IMR-90 (cell line): ENCODE measurements around the gene ESRRB. TPM values are rescaled to one million over a fixed set of nuclear protein-coding genes. Genes with fewer than 3 reads are reported as not detected.

Source experiments
- ATAC-seq: fragments of 200-7000 bp; cut with Tn5 transposase; 2 replicates; pipeline ENCODE4 v1.9.1; 2020; ENCODE audit warnings: low read depth, mild to moderate bottlenecking, moderate library complexity
- BruUV-seq: library from RNA; stranded (reverse); fragments of 400-500 nt; replicated peaks from 2 replicates; lab custom pipeline; 2021; lab: Mats Ljungman, UMichigan
- CTCF ChIA-PET: fragments of 300-600 bp; formaldehyde crosslinking; extraction: SDS; loops from one replicate; lab custom pipeline; 2021; ENCODE audit warnings: antibody characterized with exemption; lab: Yijun Ruan, JAX
- POLR2A ChIA-PET: fragments of 300-600 bp; sonication (Branson Sonifier 250); formaldehyde crosslinking; loops from one replicate; lab custom pipeline; 2022; ENCODE audit warnings: antibody characterized with exemption; ENCODE audit not compliant: unreplicated experiment; lab: Charles Lee
- DNase-seq: peaks from one replicate; pipeline ENCODE4 v3.0.0; 2013
- H2AFZ ChIP-seq: replicated peaks from 2 replicates; pipeline ENCODE3; 2013; ENCODE audit warnings: low read length, mild to moderate bottlenecking; ENCODE audit not compliant: poor library complexity
- H2AK5ac ChIP-seq: 2 replicates; pipeline ENCODE4 v1.6.1; 2013; ENCODE audit warnings: low read depth, low read length, inconsistent platforms
- H2AK9ac ChIP-seq: replicated peaks from 2 replicates; pipeline ENCODE3; 2013; ENCODE audit warnings: mild to moderate bottlenecking, low read depth, low read length, moderate library complexity; ENCODE audit not compliant: poor library complexity
- H2BK120ac ChIP-seq: 2 replicates; pipeline ENCODE4 v1.6.1; 2013; ENCODE audit warnings: low read depth, low read length, inconsistent platforms
- H2BK15ac ChIP-seq: 3 replicates; pipeline ENCODE4 v1.6.1; 2013; ENCODE audit warnings: low read depth, low read length, inconsistent platforms
- H2BK20ac ChIP-seq: 2 replicates; pipeline ENCODE4 v1.6.1; 2013; ENCODE audit warnings: low read depth, mild to moderate bottlenecking, inconsistent platforms, low read length, moderate library complexity
- H2BK5ac ChIP-seq: 2 replicates; pipeline ENCODE4 v1.6.1; 2013; ENCODE audit warnings: mild to moderate bottlenecking, low read depth, low read length, inconsistent platforms; ENCODE audit not compliant: poor library complexity, severe bottlenecking
- H3K14ac ChIP-seq: replicated peaks from 2 replicates; pipeline ENCODE4 v1.6.1; 2013; ENCODE audit warnings: low read depth, low read length, inconsistent platforms
- H3K18ac ChIP-seq: 2 replicates; pipeline ENCODE4 v1.6.1; 2013; ENCODE audit warnings: low read depth, low read length, control low read depth
- H3K23ac ChIP-seq: 2 replicates; pipeline ENCODE4 v1.6.1; 2013; ENCODE audit warnings: low read depth, low read length, inconsistent platforms
- H3K27ac ChIP-seq: 2 replicates; pipeline ENCODE4 v1.5.1; 2013; ENCODE audit warnings: mild to moderate bottlenecking, control low read depth, low read length; ENCODE audit not compliant: insufficient read depth
- H3K27me3 ChIP-seq: 2 replicates; pipeline ENCODE4 v1.6.1; 2013; ENCODE audit warnings: low read length; ENCODE audit not compliant: control insufficient read depth, insufficient read depth
- H3K36me3 ChIP-seq: 2 replicates; pipeline ENCODE4 v1.6.1; 2013; ENCODE audit warnings: low read length, mixed read lengths; ENCODE audit not compliant: control insufficient read depth, insufficient read depth
- H3K4ac ChIP-seq: 2 replicates; pipeline ENCODE4 v1.6.1; 2013; ENCODE audit warnings: low read depth, low read length, inconsistent platforms
- H3K4me1 ChIP-seq: 2 replicates; pipeline ENCODE4 v1.6.1; 2013; ENCODE audit warnings: low read length, mixed read lengths; ENCODE audit not compliant: control insufficient read depth, insufficient read depth
- H3K4me2 ChIP-seq: 2 replicates; pipeline ENCODE4 v1.6.1; 2013; ENCODE audit warnings: low read depth, mild to moderate bottlenecking, control low read depth, low read length, moderate library complexity
- H3K4me3 ChIP-seq: 2 replicates; pipeline ENCODE4 v1.5.1; 2013; ENCODE audit warnings: low read depth, mild to moderate bottlenecking, control low read depth, low read length, moderate library complexity; ENCODE audit not compliant: insufficient read depth
- H3K56ac ChIP-seq: 2 replicates; pipeline ENCODE4 v1.6.1; 2013; ENCODE audit warnings: low read length, inconsistent platforms; ENCODE audit not compliant: insufficient read depth; ENCODE audit errors: extremely low read depth
- H3K79me1 ChIP-seq, 2 experiments: 2 replicates each; pipeline ENCODE4 v1.6.1; 2013; ENCODE audit warnings: low read length in 2 of 2, inconsistent platforms in 1 of 2, low read depth in 1 of 2
- H3K9ac ChIP-seq: 2 replicates; pipeline ENCODE4 v1.6.1; 2013; ENCODE audit warnings: low read depth, low read length, control low read depth
- H3K9me1 ChIP-seq: 2 replicates; pipeline ENCODE4 v1.6.1; 2013; ENCODE audit warnings: low read length, inconsistent platforms; ENCODE audit not compliant: insufficient read depth
- H3K9me3 ChIP-seq: 2 replicates; pipeline ENCODE4 v1.6.1; 2013; ENCODE audit warnings: low read length; ENCODE audit not compliant: control insufficient read depth, insufficient read depth
- H4K20me1 ChIP-seq: 2 replicates; pipeline ENCODE4 v1.6.1; 2013; ENCODE audit warnings: low read length, inconsistent platforms; ENCODE audit not compliant: insufficient read depth
- H4K5ac ChIP-seq: 2 replicates; pipeline ENCODE4 v1.6.1; 2013; ENCODE audit warnings: mild to moderate bottlenecking, low read depth, low read length, control low read depth
- H4K8ac ChIP-seq, 2 experiments: 2 replicates each; pipeline ENCODE4 v1.6.1; 2013; ENCODE audit warnings: low read depth in 2 of 2, low read length in 2 of 2, control low read depth in 1 of 2, inconsistent platforms in 1 of 2
- H4K91ac ChIP-seq: 2 replicates; pipeline ENCODE4 v1.6.1; 2013; ENCODE audit warnings: low read depth, low read length, inconsistent platforms; ENCODE audit not compliant: insufficient read depth
- CEBPB ChIP-seq: IDR thresholded peaks from 2 replicates; pipeline ENCODE4 v1.6.1; 2012; ENCODE audit warnings: low read depth, low read length, improper control_type of control experiment
- ELK1 ChIP-seq: fragments of 150-350 bp; IDR thresholded peaks from 2 replicates; pipeline ENCODE4 v1.6.1; 2016; ENCODE audit warnings: low read depth, mild to moderate bottlenecking, low read length, moderate library complexity, borderline replicate concordance
- NFE2L2 ChIP-seq: fragments of 150-350 bp; IDR thresholded peaks from 2 replicates; pipeline ENCODE4 v1.6.1; 2016; ENCODE audit warnings: low read depth, mild to moderate bottlenecking, low read length
- POLR2A ChIP-seq: IDR thresholded peaks from 2 replicates; pipeline ENCODE4 v1.6.1; 2012; ENCODE audit warnings: mild to moderate bottlenecking, low read depth, low read length
- SMC3 ChIP-seq: fragments of 150-350 bp; IDR thresholded peaks from 2 replicates; pipeline ENCODE4 v1.6.1; 2016; ENCODE audit warnings: low read depth, mild to moderate bottlenecking, antibody characterized with exemption, low read length, moderate library complexity
- WGBS, 2 experiments: methylation state at CpG; one replicate each; pipeline versions ENCODE4 v1.1.5 to v1.1.7; 2013; ENCODE audit warnings: missing lambda C conversion rate in 2 of 2; ENCODE audit not compliant: insufficient read length in 1 of 2; ENCODE audit errors: extremely low coverage in 2 of 2; 5-methylcytosine and 5-hydroxymethylcytosine counted together
- dilution Hi-C: fragments of 300-500 bp; cut with HindIII; formaldehyde crosslinking; loops from one replicate; pipeline ENCODE4 v1.14.3; 2018; ENCODE audit warnings: low sequenced_read_pairs; ENCODE audit not compliant: unreplicated experiment
- in situ Hi-C: fragments of 300-500 bp; cut with MboI; formaldehyde crosslinking; loops from 3 replicates; pipeline ENCODE4 v1.14.3; 2019; ENCODE audit warnings: low sequenced_read_pairs, inconsistent platforms, mixed read lengths
- intact Hi-C: fragments of 100-400 bp; cut with micrococcal nuclease; formaldehyde crosslinking; loops from 2 replicates; pipeline ENCODE4 v1.10.0; 2022
- polyA plus RNA-seq, 3 experiments: library from polyadenylated mRNA; depleted of rRNA; stranded (reverse); fragments of >200 nt; gene quantifications; 2 replicates each; pipeline ENCODE4 v1.2.3, GENCODE V29; 2012; ENCODE audit warnings: low replicate concordance in 1 of 3
- total RNA-seq: library from RNA; depleted of rRNA; stranded (reverse); fragments of >200 nt; gene quantifications from 2 replicates; pipeline ENCODE4 v1.2.3, GENCODE V29; 2012
- TF ChIP-seq, protein P1 (sequence below): fragments of 150-350 bp; IDR thresholded peaks from 2 replicates; pipeline ENCODE4 v1.6.1; 2017; ENCODE audit warnings: mild to moderate bottlenecking, antibody characterized with exemption, low read length, low read depth

Gene ESRRB
- total and polyA plus RNA-seq, 2 of the 4 experiments (the other 2 are of a cell fraction) = not detected

GRCh38 chr14:76501156-76501720 is 125.3 kb downstream of the ESRRB start:
- H3K4ac ChIP-seq = no peak overlapping the region
- in situ Hi-C loops = no loop called here
- no peak for DNase-seq
- ChIA-PET POLR2A (no interaction called here), CTCF (no interaction called here)
- no peak for ATAC-seq
- no peak overlapping the region for H2AFZ ChIP-seq
- no peak overlapping the region for H2AK9ac ChIP-seq
- H3K27ac ChIP-seq = no peak overlapping the region
- H3K4me2 ChIP-seq = no peak overlapping the region
- no peaks in the 10 kb centered on the region for H3K9me1 ChIP-seq
- H3K79me1 ChIP-seq = no peaks in the 10 kb centered on the region
- H3K36me3 ChIP-seq = no peaks in the 10 kb centered on the region
- dilution Hi-C loops = no loop called here
- no peaks in the 10 kb centered on the region for H3K4me1 ChIP-seq
- H3K9ac ChIP-seq = no peak overlapping the region
- H2BK15ac ChIP-seq = no peak overlapping the region
- no peak overlapping the region for H3K18ac ChIP-seq
- intact Hi-C loops = no loop called here
- no peak overlapping the region for H2BK120ac ChIP-seq
- no TSS peak for BruUV-seq
- no peak overlapping the region for H4K8ac ChIP-seq
- H4K20me1 ChIP-seq = no peaks in the 10 kb centered on the region
- H3K23ac ChIP-seq = no peak overlapping the region
- WGBS, 2 experiments = 60% methylated on average over 1 of the region's 7 CpGs; no CpG with 5 or more reads in 1 of the 2 experiments
- no peak overlapping the region for H3K4me3 ChIP-seq
- H3K27me3 ChIP-seq = no peaks in the 10 kb centered on the region
- no peaks in the 10 kb centered on the region for H3K9me3 ChIP-seq
- H2BK5ac ChIP-seq = no peak overlapping the region
- H4K91ac ChIP-seq = no peak overlapping the region
- H2BK20ac ChIP-seq = no peak overlapping the region
- no peak overlapping the region for H3K14ac ChIP-seq
- no peak overlapping the region for H3K56ac ChIP-seq
- no peak overlapping the region for H4K5ac ChIP-seq
- H2AK5ac ChIP-seq = no peak overlapping the region
- TF ChIP-seq ELK1 (no peak), CEBPB (no peak), NFE2L2 (no peak), SMC3 (no peak), POLR2A (no peak)
- TF ChIP-seq, protein P1, sequence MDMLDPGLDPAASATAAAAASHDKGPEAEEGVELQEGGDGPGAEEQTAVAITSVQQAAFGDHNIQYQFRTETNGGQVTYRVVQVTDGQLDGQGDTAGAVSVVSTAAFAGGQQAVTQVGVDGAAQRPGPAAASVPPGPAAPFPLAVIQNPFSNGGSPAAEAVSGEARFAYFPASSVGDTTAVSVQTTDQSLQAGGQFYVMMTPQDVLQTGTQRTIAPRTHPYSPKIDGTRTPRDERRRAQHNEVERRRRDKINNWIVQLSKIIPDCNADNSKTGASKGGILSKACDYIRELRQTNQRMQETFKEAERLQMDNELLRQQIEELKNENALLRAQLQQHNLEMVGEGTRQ = no peak
